Measurements from ENCODE around the gene NCS1.
"Not testable (repeated sequence)": the region's sequence is repeated elsewhere in the genome, so short reads cannot be mapped to it uniquely, and the experiment has no call there.

The NCS1 gene

GRCh38 chr9:130246126-130246525 lies 73.9 kb downstream of the NCS1 start:
- no peak overlapping the region for H3K4me3 ChIP-seq (ENCODE audit: low read depth, low read length)

GRCh38 chr9:130254747-130255630 lies 82.8 kb downstream of the NCS1 start:
- H3K4me3 ChIP-seq (ENCODE audit: low read depth, low read length) = no peak overlapping the region
- DNase-seq (ENCODE audit: low read depth) = no peak

More at GRCh38 chr9:130246126-130246525, 73.9 kb downstream of the NCS1 start:
- no peak for DNase-seq (ENCODE audit: low read depth)

- DNase-seq (ENCODE audit: low read depth) = no peak
- no peak overlapping the region for H3K4me3 ChIP-seq (ENCODE audit: low read depth, low read length)
Measured at GRCh38 chr9:130255631-130256134, 83.5 kb downstream of the NCS1 start.

- no peak for DNase-seq (ENCODE audit: low read depth)
- no peak overlapping the region for H3K4me3 ChIP-seq (ENCODE audit: low read depth, low read length)
Measured at GRCh38 chr9:130256644-130257043, 84.4 kb downstream of the NCS1 start.

- not testable (repeated sequence) for H3K4me3 ChIP-seq (ENCODE audit: low read depth, low read length); DNase-seq (ENCODE audit: low read depth)
Measured at GRCh38 chr9:130258137-130258536, 85.9 kb downstream of the NCS1 start.

GRCh38 chr9:130259044-130259443 lies 86.8 kb downstream of the NCS1 start:
- no peak overlapping the region for H3K4me3 ChIP-seq (ENCODE audit: low read depth, low read length)
- DNase-seq (ENCODE audit: low read depth) = no peak

GRCh38 chr9:130260816-130261765 lies 88.9 kb downstream of the NCS1 start:
- no peak for DNase-seq (ENCODE audit: low read depth)
- H3K4me3 ChIP-seq (ENCODE audit: low read depth, low read length) = no peak overlapping the region

GRCh38 chr9:130262061-130262745 lies 90.0 kb downstream of the NCS1 start:
- H3K4me3 ChIP-seq (ENCODE audit: low read depth, low read length) = no peak overlapping the region
- no peak for DNase-seq (ENCODE audit: low read depth)

- DNase-seq (ENCODE audit: low read depth) = no peak
- H3K4me3 ChIP-seq (ENCODE audit: low read depth, low read length) = no peak overlapping the region
Measured at GRCh38 chr9:130262771-130263170, 90.6 kb downstream of the NCS1 start.

GRCh38 chr9:130263601-130264413 lies 91.6 kb downstream of the NCS1 start:
- H3K4me3 ChIP-seq (ENCODE audit: low read depth, low read length) = no peak overlapping the region
- no peak for DNase-seq (ENCODE audit: low read depth)

- no peak for DNase-seq (ENCODE audit: low read depth)
- no peak overlapping the region for H3K4me3 ChIP-seq (ENCODE audit: low read depth, low read length)
Measured at GRCh38 chr9:130264414-130265350, 92.5 kb downstream of the NCS1 start.

GRCh38 chr9:130265431-130266235 lies 93.4 kb downstream of the NCS1 start, which contains the start of gene HMCN2:
Gene HMCN2 (plus strand): TSS chr9:130265760. CDS start chr9:130265879, 119 bp downstream.
- no peak within 1 kb of the TSS for H3K4me3 ChIP-seq (ENCODE audit: low read depth, low read length)
- DNase-seq (ENCODE audit: low read depth) = no peak

- no peak for DNase-seq (ENCODE audit: low read depth)
- H3K4me3 ChIP-seq (ENCODE audit: low read depth, low read length) = no peak overlapping the region
Measured at GRCh38 chr9:130266236-130267098, 94.3 kb downstream of the NCS1 start.

GRCh38 chr9:130267930-130268329 lies 95.7 kb downstream of the NCS1 start:
- no peak overlapping the region for H3K4me3 ChIP-seq (ENCODE audit: low read depth, low read length)
- no peak for DNase-seq (ENCODE audit: low read depth)

GRCh38 chr9:130268521-130269211 lies 96.5 kb downstream of the NCS1 start:
- no peak for DNase-seq (ENCODE audit: low read depth)

More at GRCh38 chr9:130268521-130269211, 96.5 kb downstream of the NCS1 start:
- no peak overlapping the region for H3K4me3 ChIP-seq (ENCODE audit: low read depth, low read length)

All from skeletal muscle cell (primary cell).